ENCODE data around the gene EYA2.
"Not testable (repeated sequence)": the region's sequence is repeated elsewhere in the genome, so short reads cannot be mapped to it uniquely, and the experiment has no call there.

EYA2 gene

DNA sequence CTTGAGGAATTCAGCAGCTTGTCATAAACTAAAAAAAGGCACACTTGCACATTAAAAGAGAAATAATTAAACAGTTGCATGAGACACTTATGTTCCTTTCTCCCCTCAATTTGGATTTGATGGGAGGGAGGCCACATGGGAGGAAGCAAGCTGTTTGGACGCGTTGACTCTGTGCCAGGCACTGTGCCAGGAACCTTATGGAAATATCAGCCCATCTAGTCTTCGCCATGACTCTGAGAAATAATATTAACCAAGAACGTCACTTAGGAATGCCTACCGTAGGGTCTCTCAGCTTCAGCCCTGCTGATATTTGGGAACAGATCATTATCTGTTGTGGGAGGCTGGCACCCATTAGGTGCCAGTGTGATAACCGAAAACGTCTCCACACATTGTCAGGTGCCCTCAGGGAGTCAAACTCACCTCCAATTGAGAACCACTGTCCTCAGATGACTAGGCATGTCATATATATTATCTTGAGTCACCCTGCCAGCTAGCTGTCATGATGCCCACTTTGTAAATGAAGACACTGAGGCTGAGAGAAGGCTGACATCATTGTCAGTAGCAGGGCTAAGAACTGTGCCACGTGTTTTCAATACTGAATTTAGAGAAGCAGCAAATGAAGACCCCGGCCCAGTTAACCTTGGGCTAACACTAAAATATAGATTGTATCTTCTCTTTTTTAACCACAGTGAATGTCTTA, 36.1 kb downstream of the EYA2 start:
- DNase-seq (ENCODE audit: low read depth in 2 of 2), result no peak

DNA sequence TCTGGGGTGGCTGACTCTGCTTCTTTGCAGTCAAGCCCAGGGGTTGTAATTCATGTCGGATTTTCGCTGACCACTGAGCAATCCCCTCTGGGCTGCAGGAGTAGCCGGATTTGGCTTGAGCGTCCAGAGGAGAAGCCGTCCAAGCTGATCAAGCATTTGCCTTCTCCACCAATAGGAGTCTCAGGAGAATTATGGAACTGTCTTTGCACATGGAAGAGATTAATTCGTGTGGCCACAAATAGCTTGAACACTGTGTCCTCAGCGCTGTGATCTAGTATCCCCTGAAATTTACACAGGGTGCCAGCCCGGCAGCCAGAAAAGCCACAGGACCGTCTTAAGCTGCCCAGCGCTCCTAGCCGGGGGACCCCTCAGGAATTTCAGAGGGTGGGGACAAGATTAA, 37.1 kb downstream of the EYA2 start:
- DNase-seq (ENCODE audit: low read depth in 2 of 2), result no peak

DNA sequence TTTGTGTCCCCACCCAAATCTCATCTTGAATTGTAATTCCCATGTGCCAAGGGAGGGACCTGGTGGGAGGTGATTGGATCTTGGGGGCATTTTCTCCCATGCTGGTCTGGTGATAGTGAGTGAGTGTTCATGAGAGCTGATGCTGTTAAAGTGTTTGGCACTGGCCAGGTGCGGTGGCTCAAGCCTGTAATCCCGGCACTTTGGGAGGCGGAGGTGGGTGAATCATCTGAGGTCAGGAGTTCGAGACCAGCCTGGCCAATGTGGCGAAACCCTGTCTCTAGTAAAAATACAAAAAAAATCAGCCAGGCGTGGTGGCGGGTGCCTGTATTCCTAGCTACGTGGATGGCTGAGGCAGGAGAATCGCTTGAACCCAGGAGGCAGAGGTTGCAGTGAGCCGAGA, 37.8 kb downstream of the EYA2 start:
- not testable (repeated sequence) for DNase-seq (ENCODE audit: low read depth in 2 of 2)

DNA sequence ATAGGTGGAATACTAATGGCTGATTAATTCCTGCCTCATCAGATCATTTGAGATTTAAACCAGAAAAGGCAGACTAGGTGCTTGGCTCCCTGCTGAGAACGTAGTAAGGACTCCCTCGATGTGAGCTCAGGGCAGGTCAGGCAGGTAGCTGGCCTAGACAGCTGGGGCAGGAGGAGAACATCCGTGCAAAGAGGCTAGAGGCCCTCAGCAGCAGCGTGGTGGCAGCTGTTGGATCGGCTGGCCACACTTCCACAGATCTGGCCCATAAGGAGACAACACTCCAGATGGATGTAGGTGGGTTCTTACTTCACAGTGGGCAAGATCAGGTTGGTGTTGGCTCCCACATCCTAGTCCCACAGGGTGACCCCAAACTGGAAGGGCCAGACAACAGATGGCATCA, 38.5 kb downstream of the EYA2 start:
- no peak for DNase-seq (ENCODE audit: low read depth in 2 of 2)

DNA sequence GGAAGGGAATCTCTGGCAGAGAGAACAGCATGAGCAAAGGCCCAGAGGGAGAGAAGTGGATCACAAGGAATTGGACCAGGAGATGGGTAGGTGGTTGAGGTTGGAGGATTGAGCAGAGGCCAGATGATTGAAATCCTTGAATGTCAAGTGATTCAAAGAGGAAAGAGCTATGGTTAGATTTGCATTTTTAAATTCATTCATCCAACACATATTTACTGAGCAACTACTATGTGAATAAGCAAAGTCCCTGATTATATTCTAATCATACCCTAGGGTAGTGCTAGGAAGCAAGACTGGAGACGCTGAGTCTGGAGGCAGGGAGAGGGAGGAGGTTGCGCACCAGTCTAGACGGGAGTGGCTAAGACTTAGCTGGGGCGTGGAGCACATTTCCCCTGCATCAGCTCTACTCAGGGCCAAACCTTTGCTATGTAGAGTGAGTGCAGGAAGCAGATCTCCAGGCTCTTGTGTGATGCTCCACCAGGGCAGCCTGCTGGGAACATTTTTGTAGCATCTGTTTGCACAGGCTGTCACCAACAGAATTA, 40.2 kb downstream of the EYA2 start:
- DNase-seq (ENCODE audit: low read depth in 2 of 2), result no peak

DNA sequence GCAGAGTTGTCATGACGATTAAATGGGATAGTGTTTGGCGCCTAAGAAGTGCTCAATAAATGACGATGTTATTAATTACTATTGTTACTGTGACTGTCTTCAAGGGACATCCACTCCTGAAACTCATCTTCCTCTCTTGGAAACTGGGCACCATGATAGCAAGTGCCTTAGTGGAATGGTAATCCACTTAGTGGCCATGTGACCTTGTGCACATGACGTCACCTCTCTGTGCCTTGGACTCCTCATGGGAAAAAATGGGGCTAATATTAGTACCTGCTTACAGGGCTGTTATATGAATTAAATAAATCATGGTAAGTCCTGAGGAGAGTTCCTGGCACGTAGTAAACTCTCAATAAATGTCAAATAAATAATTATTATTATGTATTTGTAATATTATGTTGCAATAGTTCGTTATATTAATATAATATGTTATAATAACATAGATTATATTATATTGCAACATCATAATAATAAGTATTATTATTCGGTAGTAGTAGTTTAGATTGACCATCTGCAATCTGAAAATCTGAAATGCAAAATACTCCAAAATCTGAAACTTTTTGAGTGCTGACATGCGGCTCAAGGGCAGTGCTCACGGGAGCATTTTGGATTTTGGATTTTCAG, 40.9 kb downstream of the EYA2 start:
- DNase-seq (ENCODE audit: low read depth in 2 of 2), result no peak

DNA sequence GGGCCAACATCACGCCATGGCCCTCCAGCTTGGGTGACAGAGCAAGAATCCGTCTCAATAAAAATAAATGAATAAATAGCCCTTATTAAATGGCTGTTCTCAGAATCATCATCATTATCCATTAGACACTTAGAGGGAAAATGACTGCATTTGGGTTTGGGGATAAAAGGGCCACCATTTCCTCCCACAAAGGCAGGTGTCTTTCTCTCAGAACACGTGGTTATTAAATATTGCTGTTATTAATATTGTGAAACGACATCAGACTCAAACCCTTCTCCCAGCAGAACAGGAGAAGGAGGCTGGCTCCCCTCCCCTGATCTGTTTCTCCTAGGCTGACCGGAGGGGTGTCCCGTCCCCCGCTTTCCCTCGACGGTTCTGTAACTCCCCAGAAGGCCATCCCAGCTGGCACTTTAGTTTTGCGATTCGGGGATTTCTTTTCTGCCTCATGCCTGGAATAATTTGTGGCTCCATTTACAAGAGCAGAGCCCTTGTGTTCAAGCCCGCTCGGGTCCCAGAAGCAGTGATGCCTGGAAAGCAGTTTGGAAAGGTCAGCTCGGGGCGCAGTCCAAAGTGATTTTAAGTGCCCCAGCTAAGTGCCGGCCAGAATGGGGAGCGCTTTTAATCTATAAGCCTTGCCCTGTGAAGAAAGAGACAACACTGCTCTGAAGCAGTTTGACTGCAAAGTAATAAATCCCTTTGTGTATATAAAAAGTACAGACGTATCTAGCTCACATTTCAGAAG, 41.9 kb downstream of the EYA2 start:
- no peak for DNase-seq (ENCODE audit: low read depth in 2 of 2)

DNA sequence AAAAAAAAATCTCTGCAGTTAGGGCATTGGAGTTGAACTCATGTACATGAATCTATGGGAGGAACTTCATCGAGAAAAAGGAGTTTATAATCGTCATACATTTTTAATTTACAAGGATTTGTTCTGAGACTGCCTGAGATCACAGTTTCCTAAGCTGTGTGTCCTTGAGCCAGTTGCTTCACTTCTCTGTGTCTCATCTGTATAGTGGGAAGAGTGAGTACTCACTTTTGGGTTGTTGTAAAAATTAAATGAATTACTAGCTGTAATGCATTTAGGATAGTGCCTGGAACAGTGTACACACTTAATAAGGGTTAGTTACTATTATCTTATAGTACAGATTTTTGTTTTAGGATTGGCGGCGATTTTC, 42.5 kb downstream of the EYA2 start:
- DNase-seq (ENCODE audit: low read depth in 2 of 2), result no peak

DNA sequence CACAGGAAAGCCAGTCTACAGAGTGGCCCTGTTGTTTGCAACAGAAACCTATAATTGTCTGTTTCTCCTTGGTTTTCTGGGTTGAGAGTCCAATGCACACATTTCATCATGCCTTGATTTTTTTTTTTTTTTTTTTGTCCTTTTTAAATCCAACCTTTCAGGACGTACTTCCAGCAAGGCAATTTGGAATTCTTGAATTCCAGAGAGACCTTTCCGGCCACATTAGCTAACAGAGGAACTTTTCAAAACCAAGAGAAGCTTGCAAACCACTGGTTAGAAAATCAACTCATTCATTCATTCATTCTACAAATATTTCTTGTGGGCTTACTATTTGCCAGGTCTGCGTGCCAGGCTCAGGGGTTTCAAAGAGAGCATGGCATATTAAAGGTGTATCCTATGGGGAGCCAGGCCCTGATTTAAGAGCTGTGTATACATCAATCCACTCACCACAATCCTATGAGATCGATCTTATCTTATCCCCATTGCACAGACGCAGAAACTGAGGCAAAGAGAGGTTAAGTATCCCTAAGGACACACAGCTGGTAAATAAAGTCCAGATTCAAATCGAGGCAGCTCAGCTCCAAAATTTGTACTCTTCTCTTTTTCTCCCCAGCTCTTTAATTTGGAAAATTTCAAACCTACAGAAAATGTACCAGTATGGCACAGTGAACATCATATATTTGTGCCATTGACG, 43.0 kb downstream of the EYA2 start:
- DNase-seq (ENCODE audit: low read depth in 2 of 2), result no peak

DNA sequence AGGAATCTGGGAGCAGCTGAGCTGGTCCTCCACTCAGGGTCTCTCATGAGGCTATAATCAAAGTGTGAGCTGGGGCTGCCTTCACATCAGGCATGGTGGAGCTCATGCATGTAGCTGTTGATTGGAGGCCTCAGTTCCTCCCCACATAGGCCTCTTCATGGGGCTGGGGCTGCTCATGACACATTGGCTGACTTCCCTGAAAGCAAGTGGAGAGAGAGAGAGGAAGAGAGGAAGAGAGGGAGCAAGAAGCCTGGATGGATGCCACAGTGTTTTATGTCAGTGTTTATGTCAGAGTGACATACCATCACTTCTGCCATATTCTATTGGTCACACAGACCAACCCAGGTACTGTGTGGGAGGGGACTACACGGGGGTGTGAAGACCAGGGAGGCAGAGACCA, 43.8 kb downstream of the EYA2 start:
- no peak for DNase-seq (ENCODE audit: low read depth in 2 of 2)

DNA sequence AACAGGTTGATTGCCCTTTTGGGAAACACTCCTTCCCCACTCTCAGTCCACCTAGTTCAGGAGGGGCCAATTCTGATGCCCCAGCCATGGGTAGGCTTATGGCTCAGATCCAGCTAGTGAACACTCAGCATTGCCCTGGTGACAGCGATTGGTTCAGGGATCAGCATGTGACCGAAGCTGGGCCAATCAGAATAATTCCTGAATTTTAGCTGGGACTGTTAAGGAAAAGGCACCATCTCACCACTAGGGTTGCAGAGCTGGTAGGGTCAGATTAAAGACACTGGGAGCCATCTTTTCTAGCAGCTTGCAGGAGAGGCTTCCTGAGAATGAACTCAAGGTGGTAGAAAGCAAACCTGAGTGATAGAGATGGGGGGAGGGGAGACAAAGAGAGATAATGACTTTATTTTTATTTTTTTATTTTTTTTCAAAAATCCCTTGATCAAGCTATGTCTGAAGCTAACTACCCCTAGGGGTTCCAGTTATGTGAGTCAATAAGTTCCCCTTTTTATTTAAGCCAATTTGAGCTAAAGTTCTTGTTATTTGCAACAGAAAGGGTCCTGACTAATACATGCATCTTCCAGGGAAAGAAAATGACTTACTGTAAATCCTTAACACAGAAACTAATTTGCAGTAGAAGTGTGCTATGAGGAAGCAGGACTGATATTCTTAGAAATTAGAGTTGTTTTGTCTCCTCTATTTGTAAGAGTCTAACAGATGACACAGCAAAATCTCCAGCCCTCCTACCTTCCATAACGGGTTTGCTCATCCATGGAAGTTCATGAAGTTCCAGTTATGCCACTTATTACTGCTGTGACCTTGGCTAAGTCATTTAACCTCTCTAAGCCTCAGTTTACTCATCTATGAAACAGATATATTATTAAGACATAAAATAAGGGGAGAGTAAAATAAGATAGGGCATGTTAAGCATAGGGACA, 44.7 kb downstream of the EYA2 start:
- no peak for DNase-seq (ENCODE audit: low read depth in 2 of 2)

DNA sequence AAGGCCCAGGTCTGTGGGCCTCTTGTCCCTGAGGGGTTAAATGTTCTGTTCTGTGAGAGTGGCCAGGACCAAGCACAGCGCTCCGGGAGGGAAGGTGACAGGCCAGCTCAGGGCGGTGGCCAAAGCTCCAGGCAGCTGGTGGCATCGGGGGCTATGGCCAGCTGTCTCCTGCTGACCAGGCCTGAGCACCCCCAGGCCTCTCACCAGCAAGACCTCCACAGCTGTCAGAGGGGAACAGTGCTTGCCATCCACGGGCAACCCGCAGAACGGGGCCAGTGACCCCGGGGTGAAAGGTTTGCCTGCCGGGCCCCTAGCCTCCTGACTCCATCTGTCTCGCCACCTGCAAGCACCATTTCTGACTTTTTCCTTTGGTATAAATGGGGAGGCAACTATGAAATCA, 46.0 kb downstream of the EYA2 start:
- DNase-seq (ENCODE audit: low read depth in 2 of 2), result no peak

DNA sequence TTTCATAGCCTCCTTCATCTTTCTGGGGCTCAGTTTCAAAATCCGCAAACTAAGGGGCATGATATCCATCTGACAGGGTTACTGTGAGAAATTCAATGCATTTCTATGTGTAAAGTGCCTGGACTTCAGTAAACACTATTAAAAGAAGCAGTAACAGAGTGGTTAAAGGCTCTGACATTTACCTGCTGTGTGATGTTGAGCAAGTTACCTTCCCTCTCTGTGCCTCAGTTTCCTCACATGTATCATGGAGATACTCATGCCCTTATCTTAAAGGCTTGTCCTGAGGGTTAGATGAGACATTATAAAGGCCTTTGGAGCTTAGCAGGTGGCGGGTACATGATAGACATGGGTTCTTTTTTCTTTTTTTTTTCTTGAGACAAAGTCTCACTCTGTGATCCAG, 46.8 kb downstream of the EYA2 start:
- DNase-seq (ENCODE audit: low read depth in 2 of 2), result no peak

DNA sequence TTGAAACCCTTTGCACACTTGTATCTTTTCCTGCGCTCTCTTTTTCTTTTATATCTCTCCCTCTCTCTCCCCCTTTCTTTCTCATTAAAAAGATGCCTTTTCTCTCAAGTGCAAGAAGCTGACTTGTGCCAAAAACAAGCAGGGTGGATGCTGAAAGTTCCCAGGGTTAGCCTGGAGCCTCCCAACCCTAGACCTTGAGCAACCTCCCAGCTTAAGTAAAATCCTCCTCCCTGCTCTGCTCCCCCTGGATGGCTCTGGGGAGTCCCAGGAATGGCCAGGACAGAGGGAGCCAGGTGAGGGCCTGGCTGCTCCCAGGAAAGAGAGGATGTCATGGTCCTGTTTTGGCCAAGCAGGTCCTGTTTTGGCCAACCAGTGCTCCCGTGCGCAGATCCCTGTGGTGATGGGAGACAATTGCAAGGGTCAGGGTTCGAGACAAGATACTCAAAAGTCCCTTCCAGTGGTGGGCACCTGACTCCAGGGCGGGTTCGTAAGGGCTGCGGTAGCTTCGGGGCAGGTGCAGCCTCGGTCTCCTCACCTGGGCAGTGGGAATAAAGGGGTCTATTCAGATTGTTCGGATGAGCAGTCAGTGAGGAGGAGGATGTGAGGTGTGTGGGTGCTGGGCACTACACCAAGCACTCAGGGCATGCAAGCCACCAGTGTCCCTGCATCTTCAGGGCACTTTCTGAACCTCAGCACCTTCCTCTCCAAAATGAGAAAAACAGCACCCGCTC, 49.4 kb downstream of the EYA2 start:
- DNase-seq (ENCODE audit: low read depth in 2 of 2), result no peak

DNA sequence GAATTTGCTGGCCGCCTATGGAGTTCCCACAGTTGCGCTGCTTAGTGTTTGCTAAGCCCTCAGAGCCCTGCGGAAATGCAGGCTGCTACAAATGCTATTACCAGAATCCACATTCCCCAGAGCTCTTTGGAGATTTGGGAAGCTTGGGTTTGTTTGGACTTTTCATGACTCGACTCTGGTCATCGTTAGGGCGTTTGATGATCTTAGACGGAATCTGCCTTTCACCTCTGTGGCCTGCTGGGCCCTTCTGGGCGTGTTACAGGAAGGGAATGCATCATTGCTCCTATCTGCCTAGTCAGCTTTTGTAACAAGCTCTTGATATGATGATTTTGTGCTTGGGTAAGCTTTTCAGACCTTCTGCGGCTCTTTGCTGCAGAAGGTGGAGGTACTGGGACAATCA, 50.8 kb downstream of the EYA2 start:
- no peak for DNase-seq (ENCODE audit: low read depth in 2 of 2)

DNA sequence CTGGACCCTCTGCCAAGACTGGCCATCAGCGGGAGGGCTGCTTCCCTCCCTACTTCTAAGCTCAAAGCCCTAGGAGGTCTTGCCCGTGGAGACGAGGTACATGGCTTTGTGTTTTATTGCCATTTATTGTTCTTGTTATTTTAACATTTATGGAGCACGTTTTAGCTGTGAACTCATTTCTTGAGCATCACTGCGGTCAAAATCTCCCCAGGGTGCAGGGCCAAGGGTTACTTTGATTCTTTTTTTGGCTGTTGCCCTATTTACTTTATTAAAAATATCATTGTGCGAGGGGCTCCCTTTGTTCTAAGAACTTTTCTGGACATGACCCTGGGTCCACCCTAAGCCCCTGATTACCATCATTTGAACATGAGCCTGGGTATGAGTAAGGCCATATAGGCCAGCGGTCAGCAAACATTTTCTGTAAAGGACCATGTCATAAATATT, 51.6 kb downstream of the EYA2 start:
- DNase-seq (ENCODE audit: low read depth in 2 of 2), result no peak

DNA sequence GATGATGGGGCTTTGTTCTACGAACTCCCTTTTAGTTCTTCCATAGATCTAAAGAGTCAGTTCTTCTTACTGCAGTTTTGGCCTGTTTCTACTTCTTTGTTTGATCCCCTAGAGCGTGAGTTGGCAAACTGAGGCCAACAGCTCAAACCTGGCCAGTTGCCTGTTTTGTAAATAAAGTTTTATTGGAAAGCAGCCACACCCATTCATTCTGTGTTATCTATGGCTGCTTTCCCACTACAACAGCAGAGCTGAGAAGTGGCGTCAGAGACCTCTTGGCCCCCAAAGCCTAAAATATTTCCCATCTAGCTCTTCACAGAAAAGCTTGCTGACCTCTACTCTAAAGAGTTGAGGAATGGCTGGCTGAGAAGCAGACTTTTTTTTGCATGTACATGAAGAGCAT, 52.2 kb downstream of the EYA2 start:
- no peak for DNase-seq (ENCODE audit: low read depth in 2 of 2)

DNA sequence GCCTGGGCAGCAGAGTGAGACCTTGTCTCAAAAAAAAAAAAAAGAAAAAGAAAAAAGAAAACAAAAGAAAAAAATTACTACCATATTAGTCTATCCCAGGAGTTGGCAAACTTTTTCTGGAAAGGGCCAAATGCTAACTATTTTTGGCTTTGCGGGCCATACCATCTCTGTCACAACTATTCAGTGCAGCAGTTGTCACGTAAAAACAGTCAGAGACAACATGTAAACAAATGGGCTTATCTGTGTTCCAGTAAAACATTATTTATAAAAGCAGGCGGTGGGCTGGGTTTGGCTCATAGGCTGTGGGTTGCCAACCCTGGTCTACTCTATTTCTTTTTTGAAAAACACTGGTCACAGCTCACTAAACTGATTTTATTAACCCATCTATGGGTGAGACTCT, 53.4 kb downstream of the EYA2 start:
- no peak for DNase-seq (ENCODE audit: low read depth in 2 of 2)

DNA sequence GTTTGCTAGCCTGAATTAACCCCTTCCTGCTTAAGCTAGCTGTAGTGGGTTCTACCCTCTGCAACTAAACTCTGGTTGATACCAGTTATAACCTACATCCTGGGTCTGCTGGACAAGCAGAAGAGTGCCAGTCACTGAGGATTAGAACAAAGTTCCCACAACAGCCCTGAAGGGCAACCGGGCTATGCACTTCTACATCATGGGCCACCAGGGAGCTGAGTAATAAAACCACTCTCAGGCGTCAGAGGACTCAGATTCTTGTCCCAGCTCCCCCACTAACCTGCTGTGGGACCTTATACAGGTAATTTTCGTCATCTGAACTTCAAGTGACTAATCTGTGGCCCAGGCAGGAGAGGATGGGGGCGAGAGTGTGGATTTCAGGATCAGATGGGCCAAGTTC, 56.8 kb downstream of the EYA2 start:
- DNase-seq (ENCODE audit: low read depth in 2 of 2), result no peak

DNA sequence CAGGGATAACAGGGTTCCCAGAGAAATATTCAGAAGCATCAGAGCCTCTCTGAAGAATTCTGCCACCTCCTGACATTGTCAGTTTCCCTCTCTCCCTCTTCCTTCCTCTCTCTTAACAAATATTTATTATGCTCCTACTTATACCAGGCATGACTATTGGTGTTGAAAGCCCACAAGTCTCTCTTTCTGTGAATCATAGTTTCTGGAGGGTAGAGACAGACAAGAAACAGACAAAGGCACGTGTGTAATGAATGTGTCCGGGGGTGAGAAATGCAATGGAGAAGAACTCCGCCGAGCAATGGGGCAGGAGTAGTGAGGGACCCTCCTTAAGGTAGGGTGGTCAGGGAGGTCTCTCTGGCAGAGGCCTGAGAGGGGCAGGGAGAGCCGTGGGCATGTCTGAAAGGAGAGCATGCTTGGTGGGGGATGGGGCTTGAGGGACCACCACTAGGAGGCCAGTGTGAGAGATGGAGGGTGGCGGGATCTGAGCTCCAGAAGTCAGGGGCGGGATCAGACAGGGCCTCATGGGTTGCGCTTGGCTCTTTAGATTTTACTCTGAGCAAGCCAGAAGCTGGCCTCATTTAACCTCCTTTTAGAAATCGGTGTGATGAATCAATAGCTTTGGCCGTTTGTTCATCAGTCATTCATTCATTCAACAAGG, 57.3 kb downstream of the EYA2 start:
- DNase-seq (ENCODE audit: low read depth in 2 of 2), result no peak

All from stimulated activated CD4-positive, alpha-beta T cell treated with anti-CD3 and anti-CD28 coated beads, Interleukin-1b, Interleukin-23, amount 100 ng/mL, for 4 hours (primary cell).